Activated CD4-positive, alpha-beta T cell treated with anti-CD3 and anti-CD28 coated beads, Interleukin-2, amount 50 U/mL, for 4 hours (primary cell): ENCODE measurements around the gene MRPL55.
A peak's percentile ranks its signal among the peaks of the same experiment; 100 is the strongest.

Experiments used
- DNase-seq, 2 experiments: peaks; one replicate each; pipeline ENCODE4 v3.0.0-alpha.2; 2020

MRPL55 gene

DNA sequence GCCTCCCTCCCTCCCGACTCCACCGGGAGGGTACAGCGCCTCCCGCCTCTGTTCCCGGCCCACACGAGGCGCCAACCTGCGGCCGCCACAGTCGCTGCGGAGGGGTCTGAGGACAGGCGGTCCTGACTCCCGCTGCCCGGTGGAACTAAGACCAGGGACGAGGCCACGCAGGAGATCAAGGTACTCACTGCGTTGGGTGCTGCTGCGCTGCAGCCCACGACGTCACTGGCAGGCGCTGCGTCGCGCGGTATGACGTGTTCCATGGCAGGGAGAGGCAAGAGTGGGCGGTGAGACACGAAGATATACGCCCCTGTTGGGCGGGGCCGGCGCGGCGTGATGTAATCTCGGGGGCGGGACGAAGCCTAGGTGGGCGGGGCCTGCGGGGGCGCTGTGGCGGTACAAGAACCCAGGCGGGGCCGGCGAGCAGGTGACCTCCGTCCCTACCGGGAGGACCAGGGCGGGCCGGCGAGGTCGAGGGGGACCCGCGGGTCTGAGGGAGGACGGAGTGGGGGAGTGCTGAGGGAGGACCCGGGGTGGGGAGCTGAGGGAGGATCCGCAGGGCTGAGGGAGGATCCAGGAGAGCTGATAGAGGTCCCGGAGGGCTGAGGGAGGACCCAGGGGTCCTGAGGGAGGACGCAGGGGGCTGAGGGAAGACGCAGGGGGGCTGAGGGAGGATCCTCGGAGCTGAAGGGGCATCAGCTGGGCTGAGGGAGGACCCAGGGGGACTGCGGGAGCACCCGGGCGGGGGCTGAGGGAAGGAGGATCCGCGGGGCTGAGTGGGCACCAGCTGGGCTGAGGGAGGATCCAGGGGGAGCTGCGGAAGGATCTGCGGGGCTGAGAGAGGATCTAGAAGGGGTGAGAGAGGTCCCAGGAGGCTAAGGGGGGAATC is at the start of gene MRPL55:
MRPL55 (minus strand) TSS at position 227 of the 889 bp plus-strand sequence. CDS start 1,039 bp downstream, outside the sequence.
- DNase-seq: peak; percentile 96 to 97

DNA sequence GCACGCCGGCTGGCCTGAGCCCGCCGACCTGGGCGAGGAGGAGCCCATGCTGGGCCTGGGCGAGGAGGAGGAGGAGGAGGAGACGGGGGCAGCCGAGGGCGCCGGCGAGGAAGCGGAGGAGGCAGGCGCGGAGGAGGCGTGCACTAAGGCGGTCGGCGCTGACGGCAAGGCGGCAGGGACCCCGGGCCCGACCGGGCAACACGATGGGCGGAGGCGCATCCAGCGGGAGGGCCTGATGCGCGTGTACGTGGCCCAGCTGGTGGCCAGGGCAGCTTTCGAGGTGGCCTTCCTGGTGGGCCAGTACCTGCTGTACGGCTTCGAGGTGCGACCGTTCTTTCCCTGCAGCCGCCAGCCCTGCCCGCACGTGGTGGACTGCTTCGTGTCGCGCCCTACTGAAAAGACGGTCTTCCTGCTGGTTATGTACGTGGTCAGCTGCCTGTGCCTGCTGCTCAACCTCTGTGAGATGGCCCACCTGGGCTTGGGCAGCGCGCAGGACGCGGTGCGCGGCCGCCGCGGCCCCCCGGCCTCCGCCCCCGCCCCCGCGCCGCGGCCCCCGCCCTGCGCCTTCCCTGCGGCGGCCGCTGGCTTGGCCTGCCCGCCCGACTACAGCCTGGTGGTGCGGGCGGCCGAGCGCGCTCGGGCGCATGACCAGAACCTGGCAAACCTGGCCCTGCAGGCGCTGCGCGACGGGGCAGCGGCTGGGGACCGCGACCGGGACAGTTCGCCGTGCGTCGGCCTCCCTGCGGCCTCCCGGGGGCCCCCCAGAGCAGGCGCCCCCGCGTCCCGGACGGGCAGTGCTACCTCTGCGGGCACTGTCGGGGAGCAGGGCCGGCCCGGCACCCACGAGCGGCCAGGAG is 49.3 kb upstream of the MRPL55 start:
- no peak for DNase-seq

DNA sequence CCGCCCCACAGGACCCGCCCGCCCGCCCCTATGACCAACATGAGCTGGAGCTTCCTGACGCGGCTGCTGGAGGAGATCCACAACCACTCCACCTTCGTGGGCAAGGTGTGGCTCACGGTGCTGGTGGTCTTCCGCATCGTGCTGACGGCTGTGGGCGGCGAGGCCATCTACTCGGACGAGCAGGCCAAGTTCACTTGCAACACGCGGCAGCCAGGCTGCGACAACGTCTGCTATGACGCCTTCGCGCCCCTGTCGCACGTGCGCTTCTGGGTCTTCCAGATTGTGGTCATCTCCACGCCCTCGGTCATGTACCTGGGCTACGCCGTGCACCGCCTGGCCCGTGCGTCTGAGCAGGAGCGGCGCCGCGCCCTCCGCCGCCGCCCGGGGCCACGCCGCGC is 48.6 kb upstream of the MRPL55 start:
- no peak for DNase-seq

DNA sequence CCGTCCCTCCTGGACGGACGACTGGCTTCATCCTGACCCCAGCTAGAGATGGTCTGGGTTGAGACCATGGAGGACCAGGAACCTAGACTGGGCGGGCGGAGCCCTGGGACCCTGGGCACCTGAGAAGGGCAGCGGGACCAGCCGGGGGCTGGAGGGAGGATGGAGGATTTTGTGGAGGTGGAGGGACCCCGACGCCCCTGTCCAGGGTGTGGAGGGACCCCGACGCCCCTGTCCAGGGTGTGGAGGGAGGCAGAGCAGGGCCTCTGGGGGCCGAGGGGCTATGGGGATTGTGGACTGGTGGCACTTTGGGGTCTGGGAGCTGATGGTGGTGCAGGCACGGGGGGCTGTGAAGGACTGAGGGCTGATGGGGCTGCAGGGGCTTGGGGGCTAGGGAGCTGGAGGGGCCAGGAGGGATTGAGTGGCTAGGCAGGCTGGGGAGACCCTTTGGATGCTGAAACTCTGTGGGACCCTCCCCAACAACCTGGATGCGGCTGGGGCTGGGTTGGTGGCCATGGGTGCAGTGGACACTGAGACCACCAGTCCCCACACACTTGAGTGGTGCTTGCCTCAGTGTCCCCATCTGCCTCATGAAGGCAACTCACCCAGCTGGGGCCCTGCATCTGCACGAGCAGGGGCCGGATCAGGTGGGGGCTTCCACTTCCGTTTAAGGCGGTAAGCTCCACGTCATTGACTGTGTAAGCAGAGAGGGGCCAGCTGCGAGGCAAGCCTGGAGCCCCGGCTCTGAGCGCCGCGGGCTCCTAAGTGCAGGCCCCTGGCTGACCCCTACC is 48.0 kb upstream of the MRPL55 start:
- no peak for DNase-seq

DNA sequence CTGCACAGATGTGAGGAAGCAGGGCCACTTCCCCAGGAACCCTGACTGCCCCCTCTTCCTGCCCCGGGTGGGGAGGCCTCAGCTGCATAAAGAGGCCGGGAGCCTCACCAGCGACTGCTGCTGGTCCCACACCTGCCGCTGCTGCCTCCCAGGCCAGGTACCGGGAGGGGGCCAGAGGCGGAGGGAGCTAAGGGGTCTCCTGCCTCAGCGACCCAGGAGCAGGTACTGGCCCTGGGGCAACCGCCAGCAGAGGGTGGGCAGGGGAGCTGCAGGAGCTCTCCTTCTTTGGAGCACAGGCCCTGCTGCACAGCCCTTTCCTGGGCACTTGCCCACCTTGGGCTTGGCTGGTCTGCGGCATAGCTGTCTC is 47.4 kb upstream of the MRPL55 start:
- no peak for DNase-seq

DNA sequence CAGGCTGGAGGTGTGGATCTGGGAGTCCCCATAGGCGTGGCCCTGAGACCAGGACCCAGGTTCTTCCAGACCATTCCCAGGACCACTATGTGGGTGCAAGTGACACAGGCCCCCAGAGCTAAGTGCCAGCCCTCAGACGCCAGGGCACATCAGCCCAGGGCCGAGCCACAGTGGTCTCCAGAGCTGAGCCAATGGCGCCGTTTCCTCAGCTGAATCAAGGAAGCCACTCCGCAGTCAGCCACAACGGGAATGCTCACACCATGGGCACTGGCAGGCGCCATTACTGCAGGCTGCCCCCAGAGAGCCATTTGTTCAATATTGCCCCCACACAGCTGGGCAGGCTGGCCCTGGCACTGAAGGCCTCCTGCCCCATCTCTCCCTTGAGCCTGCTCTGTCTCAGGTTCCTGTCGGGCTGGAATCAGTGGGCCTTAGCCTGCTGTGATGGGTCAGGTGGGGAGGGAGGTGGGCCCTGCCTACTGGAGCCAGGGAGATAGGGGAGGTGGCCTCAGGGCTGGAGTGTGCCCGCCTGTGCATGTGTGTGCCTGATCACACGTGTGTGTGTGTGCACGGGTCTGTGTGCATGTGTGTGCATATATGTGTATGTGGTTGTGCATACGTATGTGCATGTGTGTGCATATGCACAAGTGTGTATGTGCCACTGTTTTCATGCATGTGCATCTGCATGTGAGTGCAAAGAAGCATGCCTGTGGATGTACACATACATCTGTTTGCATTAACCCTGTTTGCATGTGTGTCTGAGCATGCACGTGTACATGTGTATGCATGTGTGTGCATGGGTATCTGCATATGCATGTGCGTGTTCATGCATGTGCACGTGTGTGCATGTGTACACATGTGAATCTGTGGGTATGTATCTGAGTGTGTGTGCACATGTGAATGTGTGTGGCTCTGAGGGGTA is 46.8 kb upstream of the MRPL55 start:
- no peak for DNase-seq

DNA sequence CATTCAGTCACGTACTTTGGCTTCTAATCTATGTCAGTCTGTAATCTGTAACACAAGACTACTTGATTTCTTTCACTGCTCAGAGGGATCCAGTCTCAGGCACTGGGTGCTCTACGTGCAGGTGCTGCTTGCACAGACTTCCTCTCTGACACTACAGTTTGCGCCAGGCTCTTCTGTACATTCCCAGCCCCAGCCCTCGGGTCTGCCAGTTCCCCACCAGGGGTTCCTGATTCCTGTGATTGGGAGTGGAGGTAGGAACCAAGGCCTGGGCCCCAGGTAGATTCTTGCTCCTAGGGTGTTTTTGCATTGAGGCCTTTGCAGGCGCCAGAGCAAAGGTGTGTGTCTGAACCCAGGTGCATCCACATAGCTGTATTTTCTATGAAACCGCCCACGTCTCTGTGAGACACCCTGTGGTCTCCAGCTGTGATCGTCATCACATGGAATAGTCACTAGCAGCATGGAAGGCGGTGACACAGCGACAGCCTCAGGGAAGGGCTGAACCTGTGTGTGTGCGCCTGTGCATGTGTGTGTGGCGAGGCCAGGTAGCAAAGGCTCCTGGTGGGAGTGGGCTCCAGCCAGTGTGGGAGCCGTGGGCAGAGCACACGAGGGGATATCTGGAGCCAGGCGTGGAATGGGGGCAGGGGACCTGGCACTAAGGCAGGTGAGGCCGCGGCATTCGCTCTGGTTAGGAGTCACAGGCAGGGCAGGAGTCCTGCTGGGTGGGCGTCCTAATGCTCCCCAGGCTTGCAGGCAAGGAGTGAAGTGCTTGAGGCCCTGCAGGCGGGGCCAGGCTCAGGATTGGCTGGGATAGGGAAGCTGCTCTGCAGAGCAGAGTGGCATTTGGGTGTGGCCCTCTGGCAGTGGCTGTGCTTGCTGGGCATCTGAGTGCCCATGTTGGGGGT is 45.8 kb upstream of the MRPL55 start:
- peak; percentile 29 to 44 for DNase-seq

DNA sequence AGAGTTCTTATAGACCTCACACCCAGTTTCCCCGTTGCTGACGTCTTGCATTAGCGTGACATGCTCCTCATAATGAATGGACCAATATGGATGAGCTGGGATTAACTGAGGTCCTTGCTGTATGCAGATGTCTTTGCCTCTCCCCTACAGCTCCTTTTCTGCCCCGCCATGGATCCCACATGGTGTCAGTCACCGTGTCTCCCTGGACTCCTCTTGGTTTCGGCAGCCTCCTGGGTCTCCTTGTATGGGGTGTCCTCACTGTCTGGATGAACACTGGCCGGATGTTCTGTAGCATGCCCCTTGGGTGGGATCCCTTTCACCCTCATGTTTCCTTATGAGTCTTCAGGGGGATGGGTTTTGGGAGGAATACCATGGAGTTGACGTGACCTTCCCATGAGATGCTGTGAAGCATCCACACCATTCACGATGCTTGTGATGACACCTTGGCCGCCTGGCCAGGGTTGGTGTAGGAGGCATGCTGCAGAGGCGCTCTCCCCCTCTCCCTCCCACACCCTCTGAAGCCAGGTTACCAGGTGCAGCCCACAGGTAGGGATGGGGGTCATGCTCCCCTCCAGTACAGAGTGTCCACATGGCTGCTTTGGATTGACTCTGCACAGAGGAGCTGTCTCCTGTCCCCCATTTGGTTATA is 45.0 kb upstream of the MRPL55 start:
- DNase-seq: no peak

DNA sequence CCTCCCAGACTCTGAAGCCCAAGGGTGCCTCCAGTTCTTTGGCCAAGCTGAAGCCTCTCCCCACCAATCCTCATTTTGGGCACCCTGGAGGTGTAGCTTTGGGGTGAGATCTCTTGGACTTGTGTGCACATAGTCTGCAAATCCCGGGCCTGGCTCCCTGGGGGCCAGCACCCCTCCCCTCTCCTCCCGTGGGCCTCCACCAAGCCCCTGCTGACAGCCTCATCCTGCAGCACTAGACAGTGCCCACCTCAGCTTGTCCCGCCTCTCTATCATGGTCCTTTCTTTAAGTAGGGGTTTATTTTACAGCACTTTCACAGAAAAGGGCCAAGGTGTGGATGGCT is 43.8 kb upstream of the MRPL55 start:
- no peak for DNase-seq

DNA sequence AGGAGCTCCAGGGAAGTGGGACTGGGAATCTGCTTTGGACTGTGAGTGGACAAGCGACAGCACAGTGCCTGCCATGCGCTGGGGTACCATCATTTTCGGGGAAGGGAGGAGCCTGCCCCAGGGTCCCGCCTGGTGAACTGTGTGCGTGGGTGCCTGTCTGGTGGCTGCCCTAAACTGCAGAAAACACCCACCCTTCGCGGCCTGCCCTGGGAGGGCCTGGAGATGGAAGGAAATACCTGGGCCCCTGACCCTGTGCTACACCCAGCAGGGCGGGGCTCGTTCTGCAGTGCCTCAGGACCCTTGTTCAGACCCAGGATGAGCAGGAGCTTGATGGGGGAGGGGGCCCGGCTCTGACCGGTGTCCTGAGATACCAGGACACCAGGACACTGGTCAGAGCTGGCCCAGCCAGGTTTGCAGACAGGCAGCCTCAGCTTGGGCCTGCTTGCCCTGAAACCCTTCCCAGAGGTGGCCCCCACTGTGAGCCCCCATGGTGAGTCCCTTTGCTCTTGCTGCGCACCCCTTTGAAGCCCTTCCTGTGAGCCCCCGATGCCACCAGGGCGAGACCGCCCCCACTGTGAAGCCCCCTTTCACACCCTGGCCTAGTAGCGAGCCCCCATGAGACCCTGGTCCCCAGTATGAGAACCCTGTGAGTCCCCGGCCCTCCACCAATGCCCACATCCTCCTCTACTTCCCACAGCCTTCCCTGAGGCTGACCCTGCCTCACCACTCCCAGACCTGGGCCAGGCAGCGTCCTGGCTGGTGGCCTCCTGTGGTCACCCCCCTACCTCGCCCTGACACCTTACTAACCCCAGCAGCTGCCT is 43.2 kb upstream of the MRPL55 start:
- no peak for DNase-seq

DNA sequence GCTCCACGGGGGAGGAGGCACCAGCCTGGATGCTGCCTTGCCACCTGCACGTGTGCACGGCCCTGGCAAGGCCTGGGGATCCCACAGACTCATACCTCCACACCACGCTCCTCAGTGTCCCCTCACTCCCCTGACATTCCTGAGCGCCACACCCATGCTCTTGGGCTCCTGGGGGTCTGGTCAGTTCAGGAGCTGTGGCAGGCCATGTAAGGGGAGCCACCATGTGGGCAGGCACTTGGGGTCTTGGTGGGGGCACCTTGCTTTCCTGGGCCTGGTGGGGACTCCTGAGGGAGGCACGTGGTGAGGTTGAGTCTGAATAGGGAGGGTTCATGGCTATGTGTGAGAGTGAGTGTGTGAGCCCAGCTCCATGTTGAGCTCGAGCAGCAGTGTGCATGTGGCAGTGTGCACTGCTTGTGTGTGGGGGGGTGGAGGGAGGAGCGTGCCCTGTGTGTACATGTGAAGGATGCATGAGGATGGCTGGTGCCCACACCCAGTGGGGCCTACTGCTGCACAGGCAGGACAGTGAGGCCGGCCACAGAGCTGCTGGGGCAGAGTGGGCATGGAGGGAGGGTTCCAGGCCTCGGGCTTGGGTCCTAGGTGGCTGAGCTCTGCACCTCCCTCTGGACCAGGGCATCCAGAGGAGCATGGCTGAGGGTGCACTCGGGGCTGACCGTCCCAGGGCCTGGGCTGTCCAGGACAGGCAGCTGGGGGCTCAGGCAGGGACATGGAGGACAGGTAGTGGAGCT is 42.3 kb upstream of the MRPL55 start:
- DNase-seq: no peak

DNA sequence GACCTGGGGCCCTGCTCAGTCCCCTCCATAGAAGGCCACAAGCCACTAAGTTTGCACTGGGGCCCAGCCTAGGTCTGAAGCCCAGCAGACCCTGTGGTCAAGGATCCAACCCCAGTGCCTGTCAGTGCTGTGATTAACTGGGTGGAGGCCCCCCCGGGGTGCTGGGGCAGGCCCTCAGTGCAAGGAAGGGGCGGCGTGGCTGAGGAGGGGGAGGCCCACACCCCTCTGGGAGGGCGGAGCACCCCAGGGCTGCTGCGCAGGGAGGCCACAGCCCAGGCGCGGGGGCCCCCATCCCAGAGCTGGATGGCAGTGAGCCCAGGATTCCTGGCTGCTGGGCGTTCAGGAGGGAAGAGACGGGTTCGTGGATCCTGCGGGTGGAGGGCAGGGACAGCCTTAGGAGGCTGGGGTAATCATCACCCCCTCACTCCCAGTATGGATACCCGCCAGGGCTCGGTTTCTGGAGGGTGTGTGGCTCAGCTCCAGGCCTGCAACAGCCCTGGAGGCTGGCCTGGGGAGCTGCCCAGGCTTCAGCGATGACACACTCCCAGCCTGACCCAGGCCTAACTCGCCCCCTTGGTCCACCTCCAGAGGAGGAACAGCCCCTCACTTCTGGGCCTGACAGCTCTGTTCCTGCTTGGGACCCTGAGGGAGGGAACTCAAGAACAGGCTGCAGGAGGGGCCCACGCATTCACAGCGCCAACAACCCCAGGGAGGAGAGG is 41.5 kb upstream of the MRPL55 start:
- DNase-seq: no peak

DNA sequence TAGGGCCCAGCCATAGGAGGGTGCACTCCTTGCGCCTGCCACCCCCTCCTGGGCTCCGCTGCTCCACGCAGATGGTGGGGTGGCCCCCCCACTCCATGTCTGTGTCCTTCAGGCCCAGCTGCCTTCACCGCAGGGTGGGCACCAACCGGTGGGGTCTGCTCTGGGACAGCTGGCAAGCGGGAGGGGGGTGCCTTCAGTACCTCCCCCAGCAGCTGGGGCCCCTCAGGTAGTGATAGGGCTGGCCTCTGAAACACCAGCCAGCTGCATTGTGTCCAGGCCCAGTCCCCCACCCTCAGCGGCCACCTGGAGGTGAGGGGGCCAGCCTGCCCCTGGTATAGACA is 41.0 kb upstream of the MRPL55 start:
- no peak for DNase-seq

DNA sequence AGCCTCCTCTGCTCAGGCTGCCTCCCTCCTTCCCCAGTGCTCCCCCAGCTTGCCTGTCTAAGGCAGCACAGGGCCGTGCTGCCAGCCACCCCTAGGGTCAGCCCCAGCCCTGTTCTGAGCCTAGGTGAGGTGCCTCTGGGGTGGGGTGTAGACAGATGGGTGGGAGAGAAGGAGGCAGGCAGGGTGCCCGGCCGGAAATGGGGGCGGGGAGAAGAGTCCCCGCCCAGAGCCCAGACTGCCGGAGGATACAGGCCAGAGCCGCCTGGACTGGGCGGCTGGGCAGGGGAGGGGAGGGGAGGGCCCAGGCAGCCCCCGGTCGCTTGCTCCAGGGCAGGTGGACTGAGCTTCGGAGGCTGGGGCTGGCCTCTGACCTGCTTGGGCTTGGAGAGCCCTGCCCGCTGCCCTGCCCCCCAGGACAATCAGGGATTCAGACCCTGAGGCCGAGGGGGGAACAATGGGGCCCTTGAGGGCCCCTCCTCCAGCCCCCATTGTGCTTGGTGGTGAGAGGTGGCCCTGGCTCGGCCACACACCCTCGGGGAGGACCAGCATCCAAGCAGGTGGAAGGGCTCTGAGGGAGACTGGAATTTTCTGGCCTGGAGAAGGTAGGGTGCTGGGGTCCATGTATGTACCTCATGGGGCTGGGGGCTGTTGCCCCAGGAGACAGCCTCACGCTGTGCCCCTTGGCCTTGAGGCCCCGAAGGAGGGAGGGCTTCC is 40.5 kb upstream of the MRPL55 start, which contains the start of gene GJC2:
GJC2 (plus strand) TSS at position 525 of the 714 bp plus-strand sequence. CDS start 7,829 bp downstream, outside the sequence.
- no peak for DNase-seq

DNA sequence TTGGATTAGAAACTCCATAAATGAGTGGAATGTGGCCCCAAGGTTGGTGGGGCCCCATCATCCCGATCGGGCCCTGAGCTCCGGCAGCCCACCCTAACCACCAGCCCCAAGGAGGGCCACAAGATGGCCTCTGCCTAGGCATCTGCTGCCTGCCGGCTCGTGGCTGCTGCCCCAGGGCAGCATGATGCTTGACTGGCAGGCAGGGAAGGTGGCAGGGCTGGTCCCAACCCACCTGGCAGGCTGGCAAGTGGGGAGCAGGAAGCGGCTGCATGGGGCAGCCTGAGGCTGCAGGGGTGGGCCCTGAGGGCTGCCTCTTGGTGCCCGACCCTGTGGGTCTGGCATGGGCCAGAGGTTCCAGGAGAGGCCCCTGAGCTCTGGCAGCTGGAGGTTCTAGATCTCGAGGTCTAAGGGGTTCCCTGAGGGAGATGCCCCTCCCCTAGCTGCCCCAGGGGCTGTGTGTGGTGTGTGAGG is 39.9 kb upstream of the MRPL55 start:
- DNase-seq: no peak

DNA sequence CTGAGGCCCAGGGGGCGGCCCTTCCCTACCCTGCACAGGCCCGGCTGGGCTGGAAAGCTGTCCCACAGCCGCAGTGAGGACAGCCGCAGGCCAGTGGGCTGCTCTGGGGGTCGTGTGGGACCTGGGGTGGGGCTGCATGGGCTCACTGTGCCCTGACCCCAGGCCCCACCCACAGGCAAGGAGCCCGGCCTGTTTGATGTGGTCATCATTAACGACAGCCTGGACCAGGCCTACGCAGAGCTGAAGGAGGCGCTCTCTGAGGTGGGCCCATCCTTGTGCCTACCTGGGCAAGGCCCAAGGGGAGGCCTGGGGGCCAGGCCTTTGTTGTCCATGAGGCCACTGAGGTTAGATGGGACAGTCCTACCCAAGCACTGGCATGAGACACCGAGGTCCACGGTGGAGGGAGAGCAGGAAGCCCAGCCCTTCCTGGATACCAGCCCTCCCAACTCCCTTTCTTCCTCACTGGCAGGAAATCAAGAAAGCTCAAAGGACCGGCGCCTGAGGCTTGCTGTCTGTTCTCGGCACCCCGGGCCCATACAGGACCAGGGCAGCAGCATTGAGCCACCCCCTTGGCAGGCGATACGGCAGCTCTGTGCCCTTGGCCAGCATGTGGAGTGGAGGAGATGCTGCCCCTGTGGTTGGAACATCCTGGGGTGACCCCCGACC is 39.2 kb upstream of the MRPL55 start:
- no peak for DNase-seq

DNA sequence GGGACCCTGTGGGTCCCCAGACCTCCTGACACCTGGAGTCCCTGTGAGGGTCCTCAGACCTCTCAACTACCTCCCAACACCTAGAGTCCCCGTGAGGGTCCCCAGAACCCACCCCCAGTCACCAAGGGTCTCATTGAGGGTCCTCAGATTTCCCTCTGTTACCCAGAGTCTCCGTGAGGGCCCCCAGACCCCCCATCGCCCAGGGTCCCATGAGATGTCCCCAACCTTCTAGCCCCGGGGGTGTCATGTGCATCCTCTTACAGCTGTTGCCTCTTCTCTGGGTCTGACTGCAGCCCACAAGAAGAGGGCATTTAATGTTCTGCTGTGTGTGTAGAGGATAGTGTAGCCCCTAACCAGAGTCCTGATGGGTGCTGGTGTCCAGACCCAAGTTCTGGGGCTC is 38.7 kb upstream of the MRPL55 start:
- DNase-seq: no peak
